Spleen (tissue), 13 donors: Measurements from ENCODE around the gene HSF4. TPM values are rescaled to one million over a fixed set of nuclear protein-coding genes. Genes with fewer than 3 reads are reported as not detected.

ENCODE experiments used
- DNase-seq: peaks from one replicate; pipeline ENCODE4 v3.0.0-alpha.2; 2020
- H3K27ac ChIP-seq, 8 donors: fragments of 200-600 bp; sonication (generic) in 7 of 8; 1 replicate in 4 of 8; 2 replicates in 4 of 8; pipeline versions ENCODE4 v1.5.0 to v1.8.0; 2016 to 2021; ENCODE audit warnings: inconsistent platforms in 4 of 8, mild to moderate bottlenecking in 4 of 8, moderate library complexity in 1 of 8
- H3K27me3 ChIP-seq, 7 donors: fragments of 200-600 bp; sonication (generic) in 6 of 7; replicated peaks in 1 of 7; 1 replicate in 4 of 7; 2 replicates in 3 of 7; pipeline versions ENCODE4 v1.5.0 to v1.8.0; 2016 to 2021; ENCODE audit warnings: inconsistent platforms in 3 of 7, mild to moderate bottlenecking in 1 of 7
- H3K36me3 ChIP-seq, 6 donors: fragments of 200-600 bp; sonication (generic) in 5 of 6; 1 replicate in 4 of 6; 2 replicates in 2 of 6; pipeline versions ENCODE4 v1.5.0 to v1.8.0; 2016 to 2021; ENCODE audit warnings: inconsistent platforms in 2 of 6
- H3K4me1 ChIP-seq, 6 donors: fragments of 200-600 bp; sonication (generic) in 5 of 6; 1 replicate in 3 of 6; 2 replicates in 3 of 6; pipeline versions ENCODE4 v1.5.0 to v1.8.0; 2016 to 2021; ENCODE audit warnings: inconsistent platforms in 3 of 6
- H3K4me3 ChIP-seq, 8 donors: fragments of 200-600 bp; sonication (generic) in 7 of 8; 1 replicate in 4 of 8; 2 replicates in 4 of 8; pipeline versions ENCODE4 v1.5.0 to v1.8.0; 2016 to 2021; ENCODE audit warnings: inconsistent platforms in 4 of 8, mild to moderate bottlenecking in 4 of 8, moderate library complexity in 2 of 8
- H3K9me3 ChIP-seq, 8 donors: fragments of 200-600 bp; sonication (generic) in 7 of 8; 1 replicate in 4 of 8; 2 replicates in 4 of 8; pipeline versions ENCODE4 v1.5.0 to v1.8.0; 2016 to 2021; ENCODE audit warnings: inconsistent platforms in 4 of 8
- CTCF ChIP-seq, 11 experiments: fragments of 200-600 bp in 7 of 11; fragments of 450-650 bp in 4 of 11; sonication (generic) in 4 of 11; IDR thresholded peaks in 8 of 11; conservative IDR thresholded peaks in 3 of 11; 1 replicate in 7 of 11; 2 replicates in 4 of 11; pipeline versions ENCODE4 v1.4.0 to v1.8.0; 2016 to 2021; ENCODE audit warnings: antibody characterized with exemption in 11 of 11, inconsistent platforms in 4 of 11, mild to moderate bottlenecking in 1 of 11
- POLR2A ChIP-seq, 3 donors: fragments of 450-650 bp; IDR thresholded peaks; one replicate each; pipeline ENCODE4 v1.5.1; 2017; ENCODE audit warnings: antibody characterized with exemption in 3 of 3, mild to moderate bottlenecking in 1 of 3
- POLR2AphosphoS5 ChIP-seq, 3 donors: sonication (generic); formaldehyde crosslinking; IDR thresholded peaks; one replicate each; pipeline ENCODE4 v1.5.1; 2017; ENCODE audit warnings: antibody characterized with exemption in 3 of 3
- WGBS, 5 donors: extraction: QIAGEN DNeasy Blood & Tissue Kit in 3 of 5; methylation state at CpG; one replicate each; pipeline versions ENCODE4 v1.1.5 to v1.1.7; 2013 to 2018; 5-methylcytosine and 5-hydroxymethylcytosine counted together
- intact Hi-C: fragments of 100-400 bp; cut with DNase I; formaldehyde crosslinking; loops from one replicate; pipeline ENCODE4 v1.15.0; 2023; ENCODE audit warnings: low total_unique reads
- long read RNA-seq, 2 donors: transcript quantifications; one replicate each; lab custom pipeline, GENCODE V29; 2026
- polyA plus RNA-seq, 3 donors: library from polyadenylated mRNA; stranded (reverse); fragments of 200-250 nt; gene quantifications; one replicate each; pipeline ENCODE4 v1.2.1, GENCODE V29; 2013
- total RNA-seq, 7 donors: library from RNA; depleted of rRNA in 3 of 7; stranded (reverse); fragments of >200 nt in 3 of 7; fragmentation: NEBNext Ultra II Directional in 4 of 7; extraction: Animal tissue kit (Norgen Biotek cat#: 25700) in 4 of 7; gene quantifications; one replicate each; pipeline versions ENCODE4 v1.1.0 to v1.2.1, GENCODE V29; 2016 to 2021
- donor health status: healthy with polysubstance abuse.
- donor health status: DM: no; HTN: no; CAD: no; lungs with moderate emphysema.
- donor health status: DM: no; HTN: no; CAD: no.
- donor health status: Bipolar disorder and iron deficiency.
- donor health status: healthy.
- donor health status: DM: no; HTN: no; CAD: no.
- donor health status: DM: yes; HTN: yes; CAD: no.

The HSF4 gene
- total RNA-seq, result 10 to 100 TPM; 11.5 to 43.7 (median 23.3) TPM
- 10 to 100 TPM; 16.1 to 24.0 (median 16.7) TPM for polyA plus RNA-seq
- long read RNA-seq, donor 1, result 0 reads
- long read RNA-seq, donor 2, partial matches to known transcripts, result 0 of 1 reads
- long read RNA-seq, donor 2, other reads (novel, unspliced or antisense), result 0 of 1 reads

- peak; percentile 84 for DNase-seq
- H3K27me3 ChIP-seq, result peaks cover 4 to 89% (median 73%) of the 10 kb centered on the region in 7 donors
- H3K27ac ChIP-seq, result no peak within 1 kb of the TSS
Measured at GRCh38 chr16:67164599-67165061, at the start of gene HSF4. TSS of gene HSF4 (plus strand) at chr16:67164745. CDS start at chr16:67164812, 67 bp downstream.

GRCh38 chr16:67114793-67115192 lies 49.8 kb upstream of the HSF4 start:
- intact Hi-C loops, result no loop called here
- peaks cover 11 to 74% (median 34%) of the 10 kb centered on the region in 6 donors for H3K4me1 ChIP-seq
- no peaks in the 10 kb centered on the region for H3K27me3 ChIP-seq
- 85 to 91% (median 88%) methylated on average over 2 of the region's 2 CpGs for WGBS, 5 donors
- peaks cover 0 to 45% (median 4%) of the 10 kb centered on the region in 6 donors for H3K36me3 ChIP-seq
- TF ChIP-seq CTCF (IDR thresholded peaks at IDR 0.05 in 8 of 11, conservative IDR thresholded peaks at IDR 0.05 in 3 of 11), result no peak
- TF ChIP-seq POLR2AphosphoS5 (IDR thresholded peaks at IDR 0.05), result no peak
- TF ChIP-seq POLR2A (IDR thresholded peaks at IDR 0.05), result no peak
- DNase-seq, result no peak
- H3K4me3 ChIP-seq, result no peak overlapping the region
- no peak overlapping the region for H3K27ac ChIP-seq
- H3K9me3 ChIP-seq, result no peaks in the 10 kb centered on the region

More at GRCh38 chr16:67164599-67165061, at the start of gene HSF4:
- Histone ChIP-seq H3K36me3 (no peaks in the 10 kb centered on the region), H3K4me3 (peak within 1 kb of the TSS; percentile 14 to 67 (median 36)), H3K4me1 (peaks cover 44 to 76% (median 64%) of the 10 kb centered on the region in 6 donors), H3K9me3 (no peaks in the 10 kb centered on the region)
- intact Hi-C loops, result no loop called here
- WGBS, 5 donors, result 1 to 3% (median 2%) methylated on average over 6 to 41 of the region's 41 CpGs
- no peak for TF ChIP-seq POLR2A (IDR thresholded peaks at IDR 0.05)
- TF ChIP-seq POLR2AphosphoS5 (IDR thresholded peaks at IDR 0.05), result peak; percentile 23 to 60 (median 48)
- TF ChIP-seq CTCF (IDR thresholded peaks at IDR 0.05 in 8 of 11, conservative IDR thresholded peaks at IDR 0.05 in 3 of 11), result no peak

- 81 to 88% (median 87%) methylated on average over 7 of the region's 7 CpGs for WGBS, 5 donors
- H3K27me3 ChIP-seq, result no peaks in the 10 kb centered on the region
- H3K9me3 ChIP-seq, result no peaks in the 10 kb centered on the region
- intact Hi-C loops, result no loop called here
- H3K4me1 ChIP-seq, result peaks cover 11 to 68% (median 28%) of the 10 kb centered on the region in 6 donors
- H3K36me3 ChIP-seq, result peaks cover 0 to 54% (median 10%) of the 10 kb centered on the region in 6 donors
- DNase-seq, result no peak
- no peak overlapping the region for H3K4me3 ChIP-seq
- no peak for TF ChIP-seq POLR2A (IDR thresholded peaks at IDR 0.05)
- peak overlapping the region in 2 of 8 donors; percentile 81 to 84 for H3K27ac ChIP-seq
Measured at GRCh38 chr16:67115639-67116038, 48.9 kb upstream of the HSF4 start.

- TF ChIP-seq POLR2A (IDR thresholded peaks at IDR 0.05) (no peak), CTCF (IDR thresholded peaks at IDR 0.05 in 8 of 11, conservative IDR thresholded peaks at IDR 0.05 in 3 of 11) (no peak), POLR2AphosphoS5 (IDR thresholded peaks at IDR 0.05) (no peak)
- no peak for DNase-seq
- 66 to 85% (median 75%) methylated on average over 13 of the region's 13 CpGs for WGBS, 5 donors
Measured at GRCh38 chr16:67116388-67117311, 47.9 kb upstream of the HSF4 start.

More at GRCh38 chr16:67116388-67117311, 47.9 kb upstream of the HSF4 start:
- Histone ChIP-seq H3K4me3 (peak overlapping the region in 1 of 8 donors; percentile 19), H3K27ac (peak overlapping the region in 7 of 8 donors; percentile 47 to 84 (median 78)), H3K4me1 (peaks cover 1 to 58% (median 18%) of the 10 kb centered on the region in 6 donors), H3K9me3 (no peaks in the 10 kb centered on the region), H3K36me3 (peaks cover 0 to 61% (median 20%) of the 10 kb centered on the region in 6 donors), H3K27me3 (no peaks in the 10 kb centered on the region)
- intact Hi-C loops, result no loop called here
